ENCODE results near the gene CCDC134. TPM values are rescaled to one million over a fixed set of nuclear protein-coding genes. Genes with fewer than 3 reads are reported as not detected.

The CCDC134 gene
- 11.0 TPM for total RNA-seq

DNA sequence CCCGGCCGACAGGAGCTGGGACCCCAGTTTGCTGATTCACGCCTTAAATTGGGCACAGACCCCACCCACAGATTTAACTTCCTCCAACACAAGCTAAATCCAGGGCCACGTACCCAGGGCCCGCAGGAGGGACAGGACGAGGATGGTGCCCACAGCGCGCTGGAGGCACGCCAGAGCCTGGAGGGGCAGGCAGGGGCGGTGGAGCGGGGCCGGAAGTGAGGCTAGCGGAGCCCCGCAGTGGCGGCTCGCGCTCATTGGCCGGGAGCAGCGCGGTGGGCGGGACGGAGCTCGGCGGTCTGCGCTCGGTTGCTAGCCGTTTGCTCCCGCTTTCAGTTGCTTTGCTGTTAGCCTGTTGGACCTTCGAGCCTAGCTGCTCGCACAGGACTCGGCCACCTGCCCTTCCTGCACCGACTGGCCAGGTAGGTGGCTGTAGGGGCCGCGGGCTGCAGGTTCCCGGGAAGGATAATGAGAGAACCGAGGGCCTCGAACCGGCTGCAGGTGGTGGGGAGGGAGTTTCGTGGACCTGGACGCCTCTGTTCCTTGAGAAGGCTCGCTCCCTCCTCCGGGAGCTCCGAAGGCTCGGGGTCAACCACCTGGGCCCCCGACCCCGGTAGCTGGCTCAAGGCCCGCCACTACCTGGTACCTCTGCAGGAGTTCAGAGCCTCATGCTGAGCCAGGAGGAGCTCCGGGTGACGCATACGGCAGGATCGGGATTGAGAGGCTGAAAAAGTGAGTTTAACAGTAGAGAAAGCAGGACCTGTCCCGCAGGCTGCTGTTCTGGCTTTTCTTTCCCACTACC lies at the start of gene CCDC134:
Gene CCDC134, plus strand, starts transcription at position 332 of the 799 bp plus-strand sequence. CDS start 8,212 bp downstream, outside the sequence.

GRCh38 chr22:41832553-41833368 lies 32.3 kb downstream of the CCDC134 start, which contains the start of gene SREBF2:
Gene SREBF2, plus strand, starts transcription at chr22:41833105. Its CDS starts 166 bp downstream, at chr22:41833271.

Other genes starting within 250 kb of the CCDC134 start
- 17.8 TPM for gene CSDC2, start 239.7 kb upstream of the CCDC134 start, total RNA-seq
- gene PMM1, start 210.8 kb upstream of the CCDC134 start, total RNA-seq, result 16.0 TPM
- 19.7 TPM for gene DESI1, start 179.6 kb upstream of the CCDC134 start, total RNA-seq
- gene XRCC6, start 179.4 kb upstream of the CCDC134 start, total RNA-seq, result 192 TPM
- gene SNU13, start 111.8 kb upstream of the CCDC134 start, total RNA-seq, result 68.9 TPM
- not detected for gene MEI1, start 101.2 kb upstream of the CCDC134 start, total RNA-seq
- gene SREBF2, start 32.4 kb downstream of the CCDC134 start, total RNA-seq, result 132 TPM
- gene SHISA8, start 114.4 kb downstream of the CCDC134 start, total RNA-seq, result not detected
- gene TNFRSF13C, start 126.1 kb downstream of the CCDC134 start, total RNA-seq, result under 0.01 TPM
- gene CENPM, start 146.5 kb downstream of the CCDC134 start, total RNA-seq, result 8.5 TPM
- 227 TPM for gene SEPTIN3, start 168.8 kb downstream of the CCDC134 start, total RNA-seq
- gene WBP2NL, start 198.1 kb downstream of the CCDC134 start, total RNA-seq, result 14.4 TPM

Measured in parietal lobe (tissue), 1 donor.